HG03558 (cell line): ENCODE data around the gene SRCAP.

Experiments
- ATAC-seq: cut with Tn5 transposase; IDR thresholded peaks from one replicate; pipeline ENCODE4 v1.9.1; 2021; ENCODE audit warnings: moderate number of reproducible peaks; ENCODE audit not compliant: unreplicated experiment; ENCODE audit errors: extremely low read depth

Gene SRCAP

DNA sequence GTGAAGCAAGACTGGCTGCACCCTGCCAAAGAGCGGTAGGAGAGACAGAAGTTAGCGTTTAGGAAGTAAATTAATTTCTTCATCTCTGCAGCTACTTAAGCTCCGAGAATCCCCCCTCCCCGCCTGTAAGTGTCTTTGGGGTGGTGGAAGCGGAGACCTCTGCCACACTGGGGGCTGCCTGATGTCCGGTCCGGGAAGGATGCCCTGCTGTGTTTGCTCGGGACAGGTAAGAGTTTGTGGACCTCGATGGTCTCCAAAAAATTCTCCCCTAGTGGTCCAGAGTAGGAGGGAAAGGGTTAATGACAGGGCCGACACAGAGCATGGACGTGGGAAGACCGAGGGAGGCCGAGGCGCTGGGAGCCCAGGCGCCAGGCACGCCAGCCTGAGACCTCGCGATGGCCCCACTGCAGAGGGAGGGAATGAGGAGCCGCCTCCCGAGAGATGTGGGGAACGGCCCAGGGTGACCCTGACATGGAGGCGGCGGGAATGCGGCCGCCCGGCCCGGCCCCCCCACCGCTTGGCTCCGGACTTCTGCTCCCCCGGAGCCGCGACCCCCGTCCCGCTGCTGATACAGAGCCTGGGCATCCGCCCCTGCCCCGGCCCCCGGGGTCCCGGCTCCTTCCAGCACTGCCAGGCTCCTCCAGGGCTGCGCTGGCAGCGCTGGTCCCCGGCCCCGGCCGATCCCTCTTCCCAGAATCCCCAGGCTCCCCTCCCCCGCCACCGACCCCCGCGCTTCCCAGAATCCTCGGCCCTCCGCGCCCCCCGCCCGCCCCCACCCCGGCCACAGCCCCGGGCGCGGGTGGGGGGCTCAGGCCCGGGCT lies 87.4 kb downstream of the SRCAP start:
- no peak for ATAC-seq

DNA sequence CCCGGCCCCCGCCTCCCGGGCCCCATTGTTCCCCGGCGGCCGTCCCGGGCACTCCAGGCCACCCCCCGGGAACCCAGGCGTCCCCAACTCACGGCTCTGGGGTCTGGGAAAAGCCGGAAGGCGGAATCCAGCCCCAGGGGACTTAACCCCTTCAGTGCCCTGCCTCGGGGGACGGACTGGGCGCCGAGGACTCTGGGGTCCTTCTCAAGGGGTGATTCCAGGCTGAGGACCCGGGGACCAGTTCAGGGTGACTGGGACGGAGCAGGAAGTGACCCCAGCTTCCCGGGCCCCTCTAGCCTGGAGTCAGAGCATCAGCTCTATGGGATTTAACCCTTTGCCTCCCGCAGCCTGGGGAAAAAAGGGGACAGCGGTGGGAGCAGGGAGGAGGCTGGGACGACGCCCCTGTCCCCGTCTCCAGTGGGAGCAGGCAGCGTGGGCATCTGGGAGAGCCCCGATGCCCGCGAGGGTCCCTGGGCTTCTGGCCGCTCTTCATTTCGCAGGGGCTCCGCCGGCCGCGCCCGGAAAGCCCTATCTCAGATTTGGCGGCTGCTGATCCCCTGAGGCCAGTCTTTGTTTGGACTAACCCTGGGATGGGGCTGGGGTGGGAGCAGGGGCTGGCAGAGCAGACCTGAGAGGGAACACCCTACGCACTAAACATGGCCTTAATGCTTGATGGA lies 88.1 kb downstream of the SRCAP start, which contains the start of gene ZNF629:
ZNF629 (minus strand) TSS at position 270 of the 677 bp plus-strand sequence. CDS start 2,723 bp downstream, outside the sequence.
- ATAC-seq = no peak

DNA sequence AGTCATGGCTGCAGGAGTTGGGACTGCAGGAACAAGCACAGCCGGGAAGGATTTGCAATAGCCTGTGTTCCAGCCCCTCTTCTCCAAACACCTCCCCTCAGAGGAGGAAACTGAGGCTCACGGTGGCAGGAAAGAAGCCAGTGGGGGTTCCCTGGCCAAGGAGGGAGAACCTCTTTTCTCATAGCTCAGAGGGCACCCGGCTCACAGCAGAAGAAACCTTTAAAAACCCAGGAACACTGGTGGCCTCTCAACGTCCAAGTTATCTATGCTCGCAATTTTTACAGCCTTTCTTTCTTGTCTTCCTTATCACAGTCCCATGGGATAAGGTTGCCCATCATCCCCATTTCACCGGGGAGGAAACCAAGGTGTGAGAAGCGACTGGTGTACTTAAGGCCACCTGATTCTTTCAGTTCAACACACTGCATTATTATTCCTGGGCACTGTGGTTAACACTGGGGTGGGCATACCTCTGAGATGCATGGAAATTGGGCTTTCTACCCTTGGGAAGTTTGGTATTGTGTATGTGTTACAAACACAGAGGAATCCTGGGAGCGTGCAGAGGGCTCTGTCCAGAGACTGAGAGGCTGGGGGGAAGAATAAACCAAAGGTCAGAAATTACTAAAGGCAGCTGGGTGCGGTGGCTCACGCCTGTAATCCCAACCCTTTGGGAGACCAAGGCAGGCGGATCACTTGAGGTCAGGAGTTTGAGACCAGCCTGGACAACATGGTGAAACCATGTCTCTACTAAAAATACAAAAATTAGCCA lies 88.8 kb downstream of the SRCAP start:
- no peak for ATAC-seq
